ENCODE results near the gene GPR39.

DNA sequence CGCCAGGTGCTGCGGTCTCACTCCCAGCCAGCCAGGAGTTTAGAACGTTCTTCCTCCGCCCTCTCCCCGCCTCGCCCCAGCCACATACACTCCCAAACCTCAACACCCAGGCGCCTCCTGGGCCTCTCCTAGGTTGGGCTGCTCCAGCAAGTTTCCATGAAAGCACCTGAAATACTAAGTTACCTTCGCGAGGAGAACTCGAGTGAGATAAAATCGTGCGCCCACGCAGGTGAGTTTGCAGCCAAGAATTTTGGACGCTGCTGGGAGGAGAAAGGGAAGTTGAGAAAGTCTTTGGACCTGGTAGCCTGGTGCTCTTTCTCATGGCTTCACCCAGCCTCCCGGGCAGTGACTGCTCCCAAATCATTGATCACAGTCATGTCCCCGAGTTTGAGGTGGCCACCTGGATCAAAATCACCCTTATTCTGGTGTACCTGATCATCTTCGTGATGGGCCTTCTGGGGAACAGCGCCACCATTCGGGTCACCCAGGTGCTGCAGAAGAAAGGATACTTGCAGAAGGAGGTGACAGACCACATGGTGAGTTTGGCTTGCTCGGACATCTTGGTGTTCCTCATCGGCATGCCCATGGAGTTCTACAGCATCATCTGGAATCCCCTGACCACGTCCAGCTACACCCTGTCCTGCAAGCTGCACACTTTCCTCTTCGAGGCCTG, at the start of gene GPR39:
- TF ChIP-seq CTCF (IDR thresholded peaks at IDR 0.05; ENCODE audit: insufficient read depth, low read length, poor library complexity, severe bottlenecking) (no peak), EZH2phosphoT487 (conservative IDR thresholded peaks at IDR 0.05; ENCODE audit: low read length) (no peak)
